WI38 (cell line): Measurements from ENCODE around the gene PMS2.
"Not testable (repeated sequence)": the region's sequence is repeated elsewhere in the genome, so short reads cannot be mapped to it uniquely, and the experiment has no call there.

Source experiments
- H3K4me3 ChIP-seq: 2 replicates; pipeline ENCODE4 v1.5.1; 2011; ENCODE audit warnings: low read depth, mild to moderate bottlenecking, control low read depth, low read length
- CTCF ChIP-seq: IDR thresholded peaks from 2 replicates; pipeline ENCODE4 v1.5.1; 2012; ENCODE audit warnings: low read depth, mild to moderate bottlenecking, control low read depth, low read length

Gene PMS2, protein sequence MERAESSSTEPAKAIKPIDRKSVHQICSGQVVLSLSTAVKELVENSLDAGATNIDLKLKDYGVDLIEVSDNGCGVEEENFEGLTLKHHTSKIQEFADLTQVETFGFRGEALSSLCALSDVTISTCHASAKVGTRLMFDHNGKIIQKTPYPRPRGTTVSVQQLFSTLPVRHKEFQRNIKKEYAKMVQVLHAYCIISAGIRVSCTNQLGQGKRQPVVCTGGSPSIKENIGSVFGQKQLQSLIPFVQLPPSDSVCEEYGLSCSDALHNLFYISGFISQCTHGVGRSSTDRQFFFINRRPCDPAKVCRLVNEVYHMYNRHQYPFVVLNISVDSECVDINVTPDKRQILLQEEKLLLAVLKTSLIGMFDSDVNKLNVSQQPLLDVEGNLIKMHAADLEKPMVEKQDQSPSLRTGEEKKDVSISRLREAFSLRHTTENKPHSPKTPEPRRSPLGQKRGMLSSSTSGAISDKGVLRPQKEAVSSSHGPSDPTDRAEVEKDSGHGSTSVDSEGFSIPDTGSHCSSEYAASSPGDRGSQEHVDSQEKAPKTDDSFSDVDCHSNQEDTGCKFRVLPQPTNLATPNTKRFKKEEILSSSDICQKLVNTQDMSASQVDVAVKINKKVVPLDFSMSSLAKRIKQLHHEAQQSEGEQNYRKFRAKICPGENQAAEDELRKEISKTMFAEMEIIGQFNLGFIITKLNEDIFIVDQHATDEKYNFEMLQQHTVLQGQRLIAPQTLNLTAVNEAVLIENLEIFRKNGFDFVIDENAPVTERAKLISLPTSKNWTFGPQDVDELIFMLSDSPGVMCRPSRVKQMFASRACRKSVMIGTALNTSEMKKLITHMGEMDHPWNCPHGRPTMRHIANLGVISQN

GRCh38 chr7:6008668-6009611 is at the start of gene PMS2, which contains the start of gene AIMP2:
Gene PMS2, minus strand, starts transcription at chr7:6009049. Its CDS starts 30 bp downstream, at chr7:6009019.
Gene AIMP2, plus strand, starts transcription at chr7:6009272. Its CDS starts 92 bp downstream, at chr7:6009364.
- no peak for TF ChIP-seq CTCF

GRCh38 chr7:6057316-6058129 is 48.7 kb upstream of the PMS2 start:
- TF ChIP-seq CTCF = no peak

More at GRCh38 chr7:6008668-6009611, at the start of gene PMS2, which contains the start of gene AIMP2:
- H3K4me3 ChIP-seq = peak within 1 kb of the TSS; percentile 83

GRCh38 chr7:6056616-6057015 is 47.8 kb upstream of the PMS2 start:
- H3K4me3 ChIP-seq = no peak overlapping the region

More at GRCh38 chr7:6057316-6058129, 48.7 kb upstream of the PMS2 start:
- H3K4me3 ChIP-seq = peak overlapping the region; percentile 88

GRCh38 chr7:6051185-6051584 is 42.3 kb upstream of the PMS2 start:
- not testable (repeated sequence) for H3K4me3 ChIP-seq

More at GRCh38 chr7:6056616-6057015, 47.8 kb upstream of the PMS2 start:
- TF ChIP-seq CTCF = no peak

GRCh38 chr7:6049780-6050179 is 40.9 kb upstream of the PMS2 start:
- no peak for TF ChIP-seq CTCF
- H3K4me3 ChIP-seq = no peak overlapping the region

DNA sequence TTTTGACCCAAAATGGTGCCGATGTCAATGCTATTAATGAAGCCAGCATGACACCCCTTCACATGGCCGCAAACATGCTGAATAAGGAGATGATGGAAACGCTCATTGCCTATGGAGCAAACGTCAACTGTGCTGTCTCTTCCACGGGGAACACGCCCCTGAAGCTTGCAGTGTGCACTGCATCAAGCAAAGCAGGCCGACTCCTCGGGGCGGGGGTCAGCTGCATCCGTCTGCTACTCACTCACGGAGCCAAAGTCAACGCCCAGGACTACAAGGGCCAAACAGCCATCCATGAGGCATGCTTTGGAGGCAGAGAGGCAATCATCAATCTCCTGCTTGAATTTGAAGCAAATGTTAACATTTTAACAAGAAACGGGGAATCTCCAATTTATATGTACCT is 26.8 kb upstream of the PMS2 start:
- H3K4me3 ChIP-seq = no peak overlapping the region
- TF ChIP-seq CTCF = no peak
